KBM-7 (cell line): ENCODE data around the gene TRMT6.

Experiments used
- DNase-seq: peaks from one replicate; pipeline ENCODE4 v3.0.0-alpha.2; 2015
- in situ Hi-C: fragments of 300-500 bp; cut with MboI; formaldehyde crosslinking; loops from 2 replicates; pipeline ENCODE4 v1.14.3; 2020; ENCODE audit warnings: low sequenced_read_pairs, low pct_unique_long_range_greater_than_20kb, mixed read lengths

Gene TRMT6

DNA sequence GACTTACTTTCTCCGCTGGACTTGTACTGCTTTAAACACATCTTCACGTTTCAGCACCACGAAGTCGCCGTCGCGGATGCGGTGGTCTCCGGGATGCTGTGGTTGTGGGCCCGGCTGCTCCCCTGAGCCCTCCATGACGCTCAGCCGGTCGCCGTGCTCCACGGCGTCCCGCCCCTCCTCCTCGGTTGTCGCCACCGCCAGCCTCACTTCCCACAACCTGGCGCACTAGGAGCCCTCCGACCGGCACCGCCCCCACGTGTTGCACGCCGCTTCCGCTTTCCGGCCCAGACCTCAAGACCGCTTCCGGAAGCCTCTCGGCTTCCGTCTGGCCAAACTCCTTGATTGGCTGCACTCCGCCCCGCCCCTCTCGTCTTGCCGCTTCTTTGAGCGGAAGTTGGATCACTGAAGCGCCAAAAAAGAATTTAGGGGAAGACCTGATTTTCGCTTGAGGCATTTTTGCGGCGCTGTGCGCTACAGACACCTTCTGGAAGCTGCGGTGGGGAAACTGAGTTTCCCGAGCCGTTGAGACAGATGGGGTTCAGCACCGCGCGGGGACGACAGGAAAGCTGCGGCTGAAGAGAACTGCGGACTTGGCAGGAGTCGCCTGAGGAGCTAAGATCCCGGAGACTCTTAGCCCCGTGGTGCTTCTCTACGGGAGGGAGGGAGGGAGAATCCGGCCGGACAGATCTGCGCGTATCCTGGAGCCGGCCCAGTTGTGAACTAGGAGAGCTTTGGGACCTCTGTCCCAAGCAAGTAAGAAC, at the start of gene TRMT6, which contains the start of gene MCM8:
TRMT6 (minus strand) TSS at position 263 of the 761 bp plus-strand sequence; CDS start at position 135, 128 bp downstream.
MCM8 (plus strand) TSS at position 382 of the 761 bp plus-strand sequence. CDS start 1,364 bp downstream, outside the sequence.
- DNase-seq, result peak; percentile 98
- in situ Hi-C loops, result no loop called here

DNA sequence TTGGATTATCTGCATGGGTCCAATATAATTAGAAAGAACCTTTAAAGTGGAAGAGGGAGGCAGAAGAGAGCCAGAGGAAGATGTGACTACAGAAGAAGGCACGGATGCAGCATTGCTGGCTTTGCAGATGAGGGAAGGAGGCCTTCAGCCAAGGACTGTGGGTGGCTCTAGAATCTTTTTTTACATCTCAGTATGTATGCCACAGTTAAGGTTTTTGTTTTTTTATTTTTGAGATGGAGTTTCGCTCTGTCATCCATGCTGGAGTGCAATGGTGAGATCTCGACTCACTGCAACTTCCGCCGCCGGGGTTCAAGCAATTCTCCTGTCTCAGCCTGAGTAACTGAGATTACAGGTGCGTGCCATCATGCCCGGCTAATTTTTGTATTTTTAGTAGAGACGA, 49.5 kb upstream of the TRMT6 start:
- DNase-seq, result no peak
- in situ Hi-C loops, result no loop called here

- peak; percentile 44 for DNase-seq
- in situ Hi-C loops, result no loop called here
Observed at GRCh38 chr20:5996765-5997164, 46.4 kb upstream of the TRMT6 start.

GRCh38 chr20:5991623-5992441, 41.5 kb upstream of the TRMT6 start:
- DNase-seq, result no peak
- in situ Hi-C loops, result no loop called here

GRCh38 chr20:5990946-5991345, 40.6 kb upstream of the TRMT6 start:
- DNase-seq, result no peak
- in situ Hi-C loops, result no loop called here

GRCh38 chr20:5989539-5989938, 39.2 kb upstream of the TRMT6 start:
- in situ Hi-C loops, result no loop called here

DNA sequence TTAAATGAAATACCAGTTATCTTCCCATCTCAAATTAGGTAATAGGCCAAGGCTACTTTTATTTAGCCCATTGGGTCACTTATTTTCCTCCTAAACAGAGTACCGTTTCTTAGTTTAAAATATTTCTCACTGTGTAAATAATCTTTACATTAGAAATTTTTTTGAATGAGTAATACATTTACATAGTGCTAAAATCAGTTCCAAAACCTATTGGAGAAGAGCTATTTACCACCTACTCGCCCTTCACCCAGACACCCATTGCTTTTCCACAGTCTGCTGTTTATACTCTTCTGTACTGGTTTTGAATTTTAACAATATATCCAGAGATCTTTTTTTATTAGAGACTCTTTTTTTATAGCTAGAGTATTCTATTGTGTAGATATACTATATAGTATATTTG, 37.0 kb upstream of the TRMT6 start:
- in situ Hi-C loops, result no loop called here
- no peak for DNase-seq

More at GRCh38 chr20:5989539-5989938, 39.2 kb upstream of the TRMT6 start:
- no peak for DNase-seq

DNA sequence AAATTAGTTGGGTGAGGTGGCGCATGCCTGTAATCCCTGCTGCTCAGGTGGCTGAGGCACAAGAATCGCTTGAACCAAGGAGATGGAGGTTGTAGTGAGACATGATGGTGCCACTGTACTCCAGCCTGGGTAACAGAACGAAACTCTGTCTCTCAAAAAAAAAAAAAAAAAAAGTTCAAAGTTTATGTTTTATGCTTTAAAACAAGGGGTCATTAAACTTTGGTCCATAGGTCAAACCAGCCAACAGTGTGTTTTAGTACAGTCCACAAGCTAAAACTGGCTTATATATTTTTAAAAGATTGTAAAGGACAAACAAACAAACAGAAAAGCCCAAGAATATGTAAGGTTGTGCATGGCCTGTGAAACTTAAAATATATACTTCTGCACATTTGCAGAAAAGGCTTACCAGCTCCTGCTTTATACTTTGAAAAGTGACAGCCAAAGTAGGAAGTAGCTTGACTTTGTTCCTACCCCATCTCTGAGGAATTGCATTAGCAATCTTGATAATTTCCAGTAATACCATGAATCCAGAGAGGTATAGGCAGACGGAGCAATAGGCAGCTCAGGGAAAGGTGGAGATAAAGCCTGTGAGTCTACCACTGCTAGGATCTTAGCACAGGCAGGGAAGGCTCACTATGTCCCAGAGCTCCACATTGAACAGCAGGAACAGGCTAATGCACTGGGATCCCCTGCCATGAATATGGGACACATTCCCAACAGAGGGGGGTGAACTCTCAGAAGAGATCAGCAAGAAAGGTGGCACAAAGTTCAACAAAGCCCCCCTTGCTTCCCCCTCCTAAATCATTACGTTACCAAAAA, 30.6 kb upstream of the TRMT6 start:
- in situ Hi-C loops, result no loop called here
- no peak for DNase-seq

- in situ Hi-C loops, result no loop called here
Observed at GRCh38 chr20:5979801-5980200, 29.5 kb upstream of the TRMT6 start.

DNA sequence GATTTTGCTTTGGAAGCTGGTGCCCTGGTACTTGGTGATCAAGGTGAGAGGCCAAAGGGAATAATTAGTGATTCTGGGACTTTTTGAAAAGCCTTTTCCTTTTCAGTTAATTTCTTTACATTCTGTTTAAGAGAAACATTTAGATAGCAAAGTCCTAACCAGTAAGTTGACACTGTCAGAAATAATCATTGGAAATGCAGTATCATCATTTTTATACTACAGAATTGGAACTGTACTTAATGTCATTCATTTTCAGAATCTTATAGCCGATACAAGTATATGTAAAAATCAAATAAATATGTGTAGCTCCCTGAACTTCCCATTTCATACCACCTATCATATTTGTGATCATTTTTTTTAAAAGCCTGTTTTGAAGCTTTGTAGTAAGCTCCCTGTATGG, 27.6 kb upstream of the TRMT6 start:
- DNase-seq, result no peak
- in situ Hi-C loops, result no loop called here

More at GRCh38 chr20:5979801-5980200, 29.5 kb upstream of the TRMT6 start:
- no peak for DNase-seq

- DNase-seq, result no peak
- in situ Hi-C loops, result no loop called here
Observed at GRCh38 chr20:5977223-5977622, 26.9 kb upstream of the TRMT6 start.

- in situ Hi-C loops, result no loop called here
- no peak for DNase-seq
Observed at GRCh38 chr20:5975778-5976177, 25.4 kb upstream of the TRMT6 start.

- in situ Hi-C loops, result no loop called here
- no peak for DNase-seq
Observed at GRCh38 chr20:5974531-5974930, 24.2 kb upstream of the TRMT6 start.

DNA sequence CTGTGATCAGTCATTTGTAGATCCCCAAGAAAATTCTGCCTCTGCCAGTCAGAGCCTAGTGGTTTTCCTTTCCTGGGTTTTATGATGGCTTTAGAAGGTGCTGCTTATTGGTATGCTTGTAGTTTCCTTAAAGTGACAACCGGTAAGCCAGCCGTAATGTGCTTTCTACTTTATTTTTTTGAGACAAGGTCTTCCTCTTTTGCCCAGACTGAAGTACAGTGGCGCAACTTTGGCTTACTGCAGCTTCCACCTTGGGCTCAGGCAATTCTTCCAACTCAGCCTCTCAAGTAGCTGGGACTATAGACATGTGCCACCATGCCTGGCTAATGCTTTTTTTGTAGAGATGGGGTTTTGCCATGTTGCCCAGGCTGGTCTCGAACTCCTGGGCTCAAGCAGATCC, 23.6 kb upstream of the TRMT6 start:
- in situ Hi-C loops, result no loop called here

DNA sequence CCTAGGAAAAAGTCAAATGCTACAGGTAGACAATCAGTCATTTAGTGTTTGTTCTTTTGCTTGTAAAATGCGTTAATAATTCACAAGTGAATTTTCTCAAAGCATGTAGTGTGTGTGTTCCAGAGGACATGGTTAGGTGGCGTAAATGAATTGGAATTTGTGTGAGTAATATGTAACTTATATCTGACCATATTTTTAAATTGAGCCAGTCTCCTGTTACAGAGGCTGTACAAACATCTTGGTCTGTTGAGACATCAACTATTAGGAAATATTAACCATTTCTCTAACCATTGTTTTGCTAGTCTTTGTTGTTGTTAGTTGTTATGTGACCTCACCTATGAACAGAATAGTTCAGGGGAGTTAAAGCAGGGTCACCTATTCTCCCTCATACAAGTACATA, 22.8 kb upstream of the TRMT6 start:
- in situ Hi-C loops, result no loop called here

More for the DNA sequence above, 23.6 kb upstream of the TRMT6 start:
- peak; percentile 63 for DNase-seq

GRCh38 chr20:5971203-5971602, 20.9 kb upstream of the TRMT6 start:
- no peak for DNase-seq
- in situ Hi-C loops, result no loop called here

More for the DNA sequence above, 22.8 kb upstream of the TRMT6 start:
- no peak for DNase-seq

DNA sequence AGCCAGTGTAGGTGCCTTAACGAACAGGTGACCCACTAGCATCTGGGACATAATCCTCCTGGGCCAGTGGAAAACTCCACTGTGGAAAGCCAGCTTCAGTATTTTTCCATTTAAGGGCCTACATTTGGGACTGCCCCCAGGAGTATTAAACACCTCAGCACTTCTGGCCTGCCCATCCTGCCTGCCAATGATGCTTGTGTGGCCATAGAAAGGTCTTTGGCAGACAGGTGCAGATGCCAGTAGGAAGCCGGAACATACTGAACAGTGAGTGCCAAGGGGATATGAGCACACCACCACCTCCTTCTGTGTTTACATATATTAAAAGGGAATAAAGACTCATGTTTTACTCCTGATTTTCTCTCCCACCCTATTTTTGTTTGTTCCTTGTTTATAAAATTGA, 20.0 kb upstream of the TRMT6 start:
- in situ Hi-C loops, result no loop called here

DNA sequence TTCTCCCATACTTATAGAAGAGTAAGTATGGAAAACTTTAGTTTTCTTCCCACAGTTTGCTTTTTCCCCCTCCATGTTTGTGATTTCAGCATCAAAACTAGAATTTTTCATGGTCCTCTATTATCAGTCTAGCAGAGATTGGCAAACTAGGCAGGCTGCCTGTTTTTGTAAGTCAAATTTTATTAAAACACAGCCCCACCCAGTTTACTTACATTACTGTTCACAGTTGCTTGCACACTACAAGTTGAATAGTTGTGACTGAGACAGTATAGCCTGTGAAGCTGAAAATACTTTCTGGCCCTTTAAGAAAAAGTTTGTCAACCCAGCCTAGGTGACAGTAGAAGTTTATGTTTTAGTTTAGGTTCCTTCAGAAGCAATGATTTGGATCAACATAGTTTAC, 19.6 kb upstream of the TRMT6 start:
- in situ Hi-C loops, result no loop called here

More for the DNA sequence above, 20.0 kb upstream of the TRMT6 start:
- no peak for DNase-seq

GRCh38 chr20:5969348-5969935, 19.1 kb upstream of the TRMT6 start:
- no peak for DNase-seq
- in situ Hi-C loops, result no loop called here

More for the DNA sequence above, 19.6 kb upstream of the TRMT6 start:
- no peak for DNase-seq
